HG02973 (cell line): ENCODE measurements around the gene USP26.
"Not testable (repeated sequence)": the region's sequence is repeated elsewhere in the genome, so short reads cannot be mapped to it uniquely, and the experiment has no call there.

Source experiments
- ATAC-seq: cut with Tn5 transposase; IDR thresholded peaks from one replicate; pipeline ENCODE4 v1.9.1; 2021; ENCODE audit warnings: moderate library complexity; ENCODE audit not compliant: unreplicated experiment

USP26 gene, protein sequence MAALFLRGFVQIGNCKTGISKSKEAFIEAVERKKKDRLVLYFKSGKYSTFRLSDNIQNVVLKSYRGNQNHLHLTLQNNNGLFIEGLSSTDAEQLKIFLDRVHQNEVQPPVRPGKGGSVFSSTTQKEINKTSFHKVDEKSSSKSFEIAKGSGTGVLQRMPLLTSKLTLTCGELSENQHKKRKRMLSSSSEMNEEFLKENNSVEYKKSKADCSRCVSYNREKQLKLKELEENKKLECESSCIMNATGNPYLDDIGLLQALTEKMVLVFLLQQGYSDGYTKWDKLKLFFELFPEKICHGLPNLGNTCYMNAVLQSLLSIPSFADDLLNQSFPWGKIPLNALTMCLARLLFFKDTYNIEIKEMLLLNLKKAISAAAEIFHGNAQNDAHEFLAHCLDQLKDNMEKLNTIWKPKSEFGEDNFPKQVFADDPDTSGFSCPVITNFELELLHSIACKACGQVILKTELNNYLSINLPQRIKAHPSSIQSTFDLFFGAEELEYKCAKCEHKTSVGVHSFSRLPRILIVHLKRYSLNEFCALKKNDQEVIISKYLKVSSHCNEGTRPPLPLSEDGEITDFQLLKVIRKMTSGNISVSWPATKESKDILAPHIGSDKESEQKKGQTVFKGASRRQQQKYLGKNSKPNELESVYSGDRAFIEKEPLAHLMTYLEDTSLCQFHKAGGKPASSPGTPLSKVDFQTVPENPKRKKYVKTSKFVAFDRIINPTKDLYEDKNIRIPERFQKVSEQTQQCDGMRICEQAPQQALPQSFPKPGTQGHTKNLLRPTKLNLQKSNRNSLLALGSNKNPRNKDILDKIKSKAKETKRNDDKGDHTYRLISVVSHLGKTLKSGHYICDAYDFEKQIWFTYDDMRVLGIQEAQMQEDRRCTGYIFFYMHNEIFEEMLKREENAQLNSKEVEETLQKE

DNA sequence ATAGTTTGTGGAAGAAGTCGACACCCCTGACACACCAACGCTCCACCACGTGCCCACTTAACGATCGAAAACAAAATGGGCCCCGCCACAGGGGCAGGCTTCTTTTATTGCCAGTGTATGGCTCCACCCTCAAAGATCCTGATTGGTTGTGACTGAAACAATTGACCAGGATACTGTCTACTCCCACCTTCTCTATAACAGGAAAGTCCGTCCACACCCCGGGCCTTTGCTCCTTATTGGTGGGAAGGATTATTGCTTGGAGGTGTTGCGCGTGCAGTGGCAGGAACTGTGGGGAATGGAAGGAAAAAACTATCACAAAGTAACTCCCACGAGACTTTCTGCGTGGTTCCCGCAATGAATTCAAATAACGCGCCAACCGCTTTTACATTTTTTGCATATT, at the start of gene USP26:
USP26 (minus strand) TSS at position 79 of the 400 bp plus-strand sequence. CDS start 68,889 bp downstream, outside the sequence.
- no peak for ATAC-seq

DNA sequence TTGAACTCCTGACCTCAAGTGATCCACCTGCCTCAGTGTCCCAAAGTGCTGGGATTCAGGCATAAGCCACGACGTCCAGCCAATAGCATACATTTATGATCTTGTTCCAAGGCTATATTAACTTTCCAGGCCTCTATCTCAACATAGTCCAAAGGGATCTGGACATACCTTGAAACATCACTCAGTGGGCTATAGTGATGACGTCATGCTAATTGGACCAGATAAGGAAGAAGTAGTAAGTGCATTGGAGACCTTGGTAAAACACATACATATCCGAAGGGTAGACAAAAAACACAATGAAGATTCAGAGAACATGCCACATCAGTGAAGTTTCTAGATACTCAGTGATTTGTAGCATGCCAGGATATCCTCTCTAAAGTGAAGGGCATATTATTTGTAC, 37.4 kb upstream of the USP26 start:
- ATAC-seq: no peak

DNA sequence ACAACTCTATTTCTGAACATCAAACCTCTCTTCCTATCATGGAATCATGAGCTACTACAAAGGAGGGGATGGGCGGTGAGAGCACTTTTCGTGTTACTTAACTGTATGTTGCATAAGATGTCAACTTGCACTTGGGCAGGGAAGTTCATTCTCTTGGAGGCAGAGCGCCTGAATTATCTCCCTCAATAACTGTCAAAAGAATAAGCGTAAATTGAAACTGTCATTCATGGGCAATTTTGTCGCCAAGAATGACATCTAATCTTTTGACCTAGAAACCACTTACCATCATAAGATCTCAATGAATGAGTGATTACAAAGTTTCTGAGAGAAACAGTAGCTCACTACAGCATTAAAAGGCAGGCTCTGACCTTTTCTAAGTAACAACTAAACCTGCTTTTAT, 23.5 kb upstream of the USP26 start:
- ATAC-seq: no peak

DNA sequence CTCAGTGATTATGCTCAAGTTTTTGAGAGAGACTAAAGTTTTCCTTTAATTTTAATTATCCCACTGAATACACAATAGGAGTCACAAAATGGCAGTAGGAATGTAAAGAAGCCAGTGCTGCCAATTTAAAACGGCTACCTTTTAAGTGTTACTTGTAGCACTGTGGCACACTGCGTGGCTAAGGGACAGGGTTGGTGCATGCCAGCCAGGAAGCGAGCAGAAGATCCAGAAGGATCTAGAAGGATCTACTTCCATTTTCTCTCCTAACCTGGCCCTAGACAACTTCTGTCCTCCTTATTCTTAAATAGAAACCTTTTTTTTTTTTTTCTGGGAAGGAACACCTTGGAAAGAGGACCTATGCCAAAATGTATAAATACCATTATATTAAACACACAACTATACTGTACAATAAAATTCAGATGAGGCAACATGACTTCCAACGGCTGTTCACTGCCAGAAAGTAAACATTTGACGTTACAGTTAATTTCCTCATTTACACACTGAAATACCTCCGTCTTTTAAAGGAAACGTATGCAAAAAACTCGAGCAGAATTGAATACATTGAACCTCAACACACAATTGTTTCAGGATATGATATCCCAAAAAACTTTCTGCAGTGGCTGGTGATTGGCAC, 2.7 kb downstream of the USP26 start:
- no peak for ATAC-seq

DNA sequence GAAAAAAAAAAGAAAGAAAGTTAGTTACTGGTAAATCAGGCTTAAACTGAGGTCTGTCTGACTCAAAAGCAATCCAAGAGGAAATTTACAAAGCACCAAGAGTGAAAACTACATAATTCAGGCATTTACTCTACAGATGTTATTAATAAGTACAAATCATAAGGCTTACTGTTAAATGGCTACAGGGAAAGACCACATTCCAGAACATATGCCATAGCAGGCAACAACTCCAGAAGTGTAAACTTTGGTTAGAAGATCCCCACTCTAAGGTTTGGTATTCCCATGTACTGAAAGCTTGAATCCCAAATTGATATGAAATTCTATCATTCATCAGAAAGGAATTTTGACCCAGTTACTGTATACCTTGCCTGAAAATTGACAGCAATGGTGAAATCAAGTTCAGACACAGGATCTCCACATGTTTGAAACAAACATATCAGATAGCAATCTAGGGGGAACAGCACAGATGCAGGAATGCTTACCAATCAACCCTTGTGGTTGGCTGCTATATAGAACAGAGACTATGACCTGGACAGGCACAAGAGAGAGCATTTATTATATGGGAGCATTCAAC, 6.6 kb downstream of the USP26 start:
- no peak for ATAC-seq

DNA sequence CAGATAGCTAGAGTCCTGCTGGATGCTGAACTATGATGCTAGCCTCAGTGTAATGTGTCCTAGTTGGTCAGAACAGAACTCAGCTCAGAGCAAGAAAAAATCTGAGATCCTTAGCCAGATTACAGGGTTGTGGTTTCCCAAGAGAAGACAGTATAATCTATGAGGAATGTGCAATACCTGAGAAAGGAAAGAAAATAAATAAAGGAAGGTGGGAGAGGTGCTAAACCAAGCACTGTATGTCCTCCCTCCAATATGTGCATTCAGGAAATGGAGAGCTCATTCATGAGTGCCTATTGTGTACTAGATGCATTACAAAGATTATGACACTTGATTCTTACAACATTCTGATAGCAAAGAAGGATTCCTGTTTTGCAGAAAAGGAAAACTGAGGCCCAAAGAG, 7.5 kb downstream of the USP26 start:
- no peak for ATAC-seq

DNA sequence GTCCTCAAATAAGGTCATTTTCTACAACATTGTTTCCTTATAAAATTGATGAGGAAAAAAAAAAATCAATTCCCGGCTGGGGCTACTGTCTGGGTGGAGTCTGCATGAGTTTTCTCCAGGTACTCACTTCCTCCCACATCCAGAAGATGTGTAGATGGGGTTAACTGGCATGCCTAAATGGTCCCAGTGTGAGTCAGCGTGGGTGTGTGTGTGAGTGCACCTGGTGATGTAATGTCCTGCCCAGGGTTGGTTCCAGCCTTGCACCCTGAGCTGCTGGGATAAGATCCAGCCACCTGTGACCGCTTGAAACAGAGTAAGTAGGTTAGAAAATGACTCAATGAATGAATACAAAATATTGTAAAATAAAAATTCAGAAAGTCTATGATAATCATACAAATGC, 11.1 kb downstream of the USP26 start:
- no peak for ATAC-seq

DNA sequence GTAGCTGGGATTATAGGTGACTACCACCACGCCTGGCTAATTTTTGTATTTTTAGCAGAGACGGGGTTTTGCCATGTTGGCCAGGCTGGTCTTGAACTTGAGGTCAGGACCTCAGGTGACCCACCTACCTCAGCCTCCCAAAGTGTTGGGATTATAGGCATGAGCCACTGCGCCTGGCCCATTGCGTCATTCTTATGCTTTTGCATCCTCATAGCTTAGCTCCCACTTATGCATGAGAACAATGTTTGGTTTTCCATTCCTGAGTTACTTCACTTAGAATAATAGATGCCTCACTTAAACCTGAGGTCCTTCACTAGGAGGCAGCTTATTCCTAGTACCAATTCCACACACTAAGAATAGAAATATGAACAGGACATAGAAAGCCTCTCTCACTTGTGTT, 11.9 kb downstream of the USP26 start:
- ATAC-seq: not testable (repeated sequence)

DNA sequence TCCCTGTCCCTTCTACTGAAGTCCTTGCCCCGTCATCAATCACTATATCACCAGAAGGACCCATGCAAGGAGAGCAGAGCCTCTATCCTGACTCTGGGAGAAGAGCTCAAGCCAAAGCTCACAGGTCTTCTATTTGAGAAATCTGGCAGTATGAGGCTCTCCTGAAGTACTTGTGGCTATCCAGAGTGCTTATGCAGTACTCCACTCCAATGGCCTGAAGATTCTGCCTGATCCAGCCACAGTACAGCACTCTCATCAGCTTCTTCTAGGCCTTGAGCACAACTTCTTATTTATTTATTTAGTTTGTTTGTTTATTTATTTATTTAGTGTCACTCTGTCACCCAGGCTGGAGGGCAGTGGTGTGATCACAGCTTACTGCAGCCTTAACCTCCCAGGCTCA, 13.0 kb downstream of the USP26 start:
- no peak for ATAC-seq

DNA sequence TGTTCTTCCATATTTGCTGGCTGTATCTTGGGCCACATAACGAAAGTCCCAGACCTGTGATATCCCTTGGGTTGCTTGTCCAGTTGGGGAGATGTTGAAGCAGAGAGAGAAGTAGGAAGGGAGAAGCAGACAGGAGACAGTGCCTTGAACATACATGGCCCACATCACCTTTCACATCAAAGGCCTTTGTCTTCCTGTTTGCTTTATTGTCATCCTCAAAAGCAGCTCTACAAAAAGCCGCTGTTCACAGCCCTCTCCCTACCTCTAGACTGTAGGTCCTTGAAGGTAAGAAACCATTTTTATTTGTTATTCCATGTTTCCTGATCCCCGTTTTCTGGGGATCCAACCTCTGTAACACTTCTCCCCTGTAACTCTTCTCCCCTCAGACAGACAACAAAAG, 14.9 kb downstream of the USP26 start:
- no peak for ATAC-seq

DNA sequence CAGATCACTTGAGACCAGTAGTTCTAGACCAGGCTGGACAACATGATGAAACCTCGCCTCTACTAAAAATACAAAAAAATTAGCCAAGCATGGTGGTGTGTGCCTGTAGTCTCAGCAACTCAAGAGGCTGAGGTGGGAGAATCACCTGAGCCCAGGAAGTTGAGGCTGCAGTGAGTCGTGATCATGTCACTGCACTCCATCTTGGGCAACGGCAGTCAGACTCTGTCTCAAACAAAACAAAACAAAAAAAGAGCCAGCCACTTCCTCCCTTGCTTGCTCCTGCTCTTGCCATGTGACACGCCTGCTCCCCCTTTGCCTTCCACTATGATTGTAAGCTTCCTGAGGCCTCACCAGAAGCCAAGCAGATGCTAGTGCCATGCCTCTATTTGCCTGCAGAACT, 19.1 kb downstream of the USP26 start:
- not testable (repeated sequence) for ATAC-seq

DNA sequence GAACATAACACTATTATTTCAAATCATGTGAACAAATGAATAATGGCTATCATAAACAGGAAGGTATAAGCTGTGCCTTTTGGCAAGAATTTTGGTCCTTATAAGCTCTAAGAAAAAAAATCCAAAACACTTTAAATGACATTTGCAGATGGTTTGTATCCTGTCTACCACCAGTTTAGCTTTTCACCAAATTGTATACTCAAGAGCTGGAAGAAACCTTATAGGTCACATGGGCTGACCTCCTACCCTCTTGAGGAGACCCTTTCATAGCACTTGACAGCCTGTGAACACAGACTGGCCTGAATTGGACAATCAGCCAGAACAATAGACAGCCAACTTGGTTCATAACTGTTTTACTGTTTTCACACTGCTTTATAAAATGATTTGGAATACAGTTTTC, 24.3 kb downstream of the USP26 start:
- ATAC-seq: no peak

DNA sequence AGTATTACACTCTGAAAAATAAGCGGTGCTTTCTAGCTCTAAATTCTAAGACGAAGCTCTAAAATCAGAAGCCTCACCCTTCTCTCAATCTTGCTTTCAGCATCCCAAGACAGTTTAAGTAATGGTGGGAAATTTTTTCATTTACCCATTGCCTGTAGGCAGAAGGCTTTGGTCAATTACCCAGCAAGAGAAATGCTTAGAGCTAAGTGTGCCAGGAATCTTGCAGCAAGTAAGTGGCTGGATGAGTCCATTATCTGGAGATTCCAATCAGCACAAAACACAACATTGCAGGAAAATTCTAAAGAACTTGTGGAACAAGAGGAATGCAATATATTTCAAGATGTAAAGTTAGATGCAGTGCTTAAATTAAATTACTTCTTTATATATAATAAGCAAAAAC, 28.4 kb downstream of the USP26 start:
- no peak for ATAC-seq

DNA sequence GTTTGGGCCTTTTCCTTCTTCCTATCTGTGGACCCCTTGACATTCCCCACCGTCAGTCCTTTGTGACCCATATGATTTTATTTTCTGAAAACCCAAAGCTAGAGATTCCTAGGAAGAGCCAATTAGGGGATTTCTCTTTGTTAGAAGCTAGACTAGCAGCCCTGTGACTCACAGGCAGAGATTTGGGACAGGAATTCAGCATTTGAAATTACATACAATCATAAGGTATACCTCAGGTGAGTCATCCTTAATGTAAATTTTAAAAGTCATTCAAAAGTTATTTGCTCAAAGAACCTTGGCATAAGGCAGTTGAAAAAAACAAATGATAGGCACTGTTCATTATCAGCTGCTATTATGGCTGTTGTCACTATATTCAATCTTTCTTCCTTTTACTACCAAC, 40.6 kb downstream of the USP26 start:
- ATAC-seq: no peak

DNA sequence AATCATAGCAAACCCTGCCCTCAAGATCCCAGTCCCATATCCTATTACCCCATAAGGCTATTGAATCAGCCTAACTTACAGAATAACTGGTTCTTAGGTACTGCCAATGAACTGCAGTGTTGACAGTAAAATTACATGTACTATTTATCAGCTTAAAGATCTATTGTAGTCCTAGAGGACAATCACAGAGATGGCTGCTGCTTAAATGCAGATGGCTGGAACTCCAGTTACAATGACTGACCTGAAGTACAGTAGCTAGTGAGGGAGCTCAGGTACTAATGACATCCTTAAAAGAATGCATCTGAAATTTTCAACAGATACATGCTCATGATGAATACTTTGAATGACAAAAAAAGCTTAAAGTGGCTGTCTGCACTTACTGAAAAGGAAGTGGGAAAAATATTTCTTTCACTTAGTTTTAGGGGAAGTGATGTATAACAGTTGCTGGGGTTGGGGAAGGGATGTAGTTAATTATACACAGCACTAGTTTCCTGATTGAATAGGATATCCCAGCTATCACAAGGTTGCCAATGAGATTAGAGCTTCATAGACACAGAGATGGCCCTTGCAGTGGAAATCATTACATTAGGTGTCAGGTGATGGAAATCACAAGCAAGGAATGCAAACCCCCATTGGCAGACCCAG, 42.0 kb downstream of the USP26 start:
- ATAC-seq: no peak

DNA sequence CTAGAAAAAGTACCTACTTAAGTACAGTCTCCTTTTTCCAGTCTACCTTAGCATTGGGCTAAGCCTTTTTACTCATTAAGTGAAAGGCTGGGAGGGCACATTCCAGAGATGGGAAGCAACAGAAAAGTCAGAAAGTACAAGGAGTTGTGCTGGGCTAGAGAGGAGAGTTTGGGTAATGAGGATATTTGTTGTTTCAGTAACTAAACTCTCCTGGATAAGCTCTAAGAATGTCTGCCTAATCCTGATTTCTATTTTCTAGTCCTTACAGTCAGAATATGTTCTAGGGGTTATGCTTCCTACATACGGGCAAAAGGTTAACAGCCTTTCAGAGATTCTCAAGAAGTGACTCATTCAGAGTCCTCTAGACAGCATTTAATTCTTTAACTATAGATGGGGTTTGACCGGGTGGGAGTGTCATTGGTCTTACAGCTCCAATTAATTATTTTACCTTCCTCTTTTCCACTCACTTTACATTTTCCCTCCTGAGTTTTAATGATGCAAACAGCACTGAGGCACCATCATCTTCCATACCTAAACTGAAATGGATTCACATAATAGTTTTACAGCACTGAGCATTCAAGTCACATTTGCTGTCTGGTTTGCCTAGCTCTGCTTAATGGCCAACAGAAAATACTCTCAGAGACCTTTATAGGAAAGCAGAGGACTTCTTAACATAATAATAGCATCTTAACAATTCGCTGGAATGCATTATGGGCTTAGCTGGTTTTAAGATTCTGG, 42.9 kb downstream of the USP26 start:
- ATAC-seq: no peak

DNA sequence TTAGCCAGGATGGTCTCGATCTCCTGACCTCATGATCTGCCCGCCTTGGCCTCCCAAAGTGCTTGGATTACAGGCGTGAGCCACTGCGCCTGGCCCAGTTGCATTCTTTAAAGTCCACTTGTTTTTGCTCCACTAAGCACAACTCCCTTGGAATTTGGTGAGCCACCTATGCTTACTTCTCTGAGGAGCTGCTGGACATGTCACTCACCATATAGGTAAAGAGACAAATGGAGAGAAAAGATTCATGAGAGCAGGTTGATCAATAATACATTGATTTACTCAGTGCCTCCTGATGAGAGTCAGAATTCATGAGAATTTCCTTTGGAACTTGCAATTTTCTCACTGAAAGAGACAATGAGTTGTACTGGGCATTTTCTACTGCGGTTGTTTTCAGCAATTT, 48.2 kb downstream of the USP26 start:
- no peak for ATAC-seq

DNA sequence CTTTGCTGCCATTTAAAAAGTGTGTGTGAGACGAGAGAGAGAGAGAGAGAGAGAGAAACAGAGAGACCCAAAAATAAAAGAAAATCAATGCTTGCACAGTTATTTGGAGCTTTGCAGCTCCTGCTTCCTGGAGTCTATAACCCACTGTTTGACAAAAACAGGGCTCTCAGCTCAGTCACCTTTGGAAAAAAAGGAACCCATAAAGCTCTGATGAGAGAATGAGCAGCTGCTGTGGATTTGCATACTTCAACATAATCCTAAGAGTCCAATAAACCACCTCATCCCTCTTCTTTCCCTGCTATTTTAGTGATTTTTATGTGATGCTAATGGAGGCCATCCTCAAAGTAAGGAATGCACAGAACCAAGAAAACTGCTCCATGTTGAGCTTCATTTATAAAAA, 50.3 kb downstream of the USP26 start:
- ATAC-seq: no peak

DNA sequence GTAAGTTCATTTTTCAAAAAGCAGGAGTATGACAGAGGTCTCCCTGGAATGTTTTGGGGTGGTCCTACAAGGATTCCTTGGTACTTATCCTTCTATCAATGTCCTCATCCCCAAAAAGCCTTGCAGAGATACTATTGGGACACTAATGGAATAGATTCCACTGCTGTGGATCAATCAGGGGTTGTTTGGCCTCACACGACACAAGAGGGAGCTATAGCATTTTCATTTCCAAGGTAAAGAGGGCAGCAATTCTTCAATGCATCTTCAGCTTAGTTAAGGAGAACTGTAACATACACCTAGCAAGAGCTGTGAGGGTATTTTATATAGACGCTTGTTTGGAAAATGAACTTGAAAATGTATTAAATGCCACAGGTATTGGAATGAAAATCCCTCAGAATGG, 50.9 kb downstream of the USP26 start:
- ATAC-seq: no peak

DNA sequence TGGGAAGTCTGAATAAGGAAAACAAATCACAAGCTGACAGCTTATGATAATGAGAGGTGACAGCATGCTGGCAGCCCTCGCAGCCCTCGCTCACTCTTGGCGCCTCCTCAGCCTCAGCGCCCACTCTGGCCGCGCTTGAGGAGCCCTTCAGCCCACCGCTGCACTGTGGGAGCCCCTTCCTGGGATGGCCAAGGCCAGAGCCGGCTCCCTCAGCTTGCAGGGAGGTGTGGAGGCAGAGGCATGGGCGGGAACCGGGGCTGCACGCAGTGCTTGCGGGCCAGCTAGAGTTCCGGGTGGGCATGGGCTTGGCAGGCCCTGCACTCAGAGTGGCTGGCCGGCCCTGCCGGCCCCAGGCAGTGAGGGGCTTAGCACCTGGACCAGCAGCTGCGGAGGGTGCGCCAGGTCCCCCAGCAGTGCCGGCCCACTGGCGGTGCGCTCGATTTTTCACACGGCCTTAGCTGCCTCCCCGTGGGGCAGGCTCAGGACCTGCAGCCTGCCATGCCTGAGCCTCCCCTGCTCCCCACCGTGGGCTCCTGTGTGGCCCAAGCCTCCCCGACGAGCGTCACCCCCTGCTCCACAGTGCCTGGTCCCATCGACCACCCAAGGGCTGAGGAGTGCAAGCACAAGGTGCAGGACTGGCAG, 52.6 kb downstream of the USP26 start:
- ATAC-seq: not testable (repeated sequence)
